Measurements from ENCODE around the gene PGPEP1.

PGPEP1 gene

DNA sequence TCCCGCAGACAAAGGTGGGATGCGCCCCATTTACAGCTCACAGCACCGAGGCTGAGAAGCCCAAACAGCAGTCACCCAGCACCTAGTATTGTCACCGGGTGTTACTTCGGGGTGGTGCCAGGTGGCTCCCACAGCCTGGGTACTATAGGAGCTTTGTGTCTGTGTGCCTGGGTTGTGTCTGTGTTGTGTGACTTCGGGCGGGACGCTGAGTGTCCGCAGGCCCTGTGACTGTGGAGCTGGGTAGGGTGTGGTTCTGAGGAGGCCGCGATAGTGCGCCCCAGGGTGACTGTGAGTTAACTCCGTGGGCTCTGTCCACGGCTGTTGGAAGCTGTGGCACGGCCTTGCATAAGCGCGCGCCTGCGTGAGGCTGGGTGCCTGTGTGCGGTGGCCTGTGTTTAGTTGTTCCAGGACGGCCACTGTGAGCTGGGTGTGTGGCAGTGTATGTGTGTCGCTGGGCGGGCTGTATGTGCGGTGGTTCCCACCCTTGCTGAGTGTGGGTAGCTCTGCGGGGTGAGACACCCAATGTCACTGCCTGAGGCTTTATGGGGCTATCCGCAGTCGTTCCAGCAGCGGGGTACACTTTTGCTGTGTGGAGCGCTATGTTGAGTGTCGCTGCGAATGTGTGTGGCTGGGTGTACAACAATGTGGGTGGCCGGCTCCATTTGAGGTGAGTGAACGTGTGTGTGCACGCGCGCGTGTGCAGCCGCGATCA is 78.2 kb downstream of the PGPEP1 start:
- DNase-seq (ENCODE audit: low read depth): peak; percentile 19
- H3K4me3 ChIP-seq (ENCODE audit: low read depth, low read length): peak overlapping the region; percentile 34
- no peak for TF ChIP-seq CTCF (IDR thresholded peaks at IDR 0.05; ENCODE audit: insufficient read depth, low read depth, low read length, missing control alignments)

DNA sequence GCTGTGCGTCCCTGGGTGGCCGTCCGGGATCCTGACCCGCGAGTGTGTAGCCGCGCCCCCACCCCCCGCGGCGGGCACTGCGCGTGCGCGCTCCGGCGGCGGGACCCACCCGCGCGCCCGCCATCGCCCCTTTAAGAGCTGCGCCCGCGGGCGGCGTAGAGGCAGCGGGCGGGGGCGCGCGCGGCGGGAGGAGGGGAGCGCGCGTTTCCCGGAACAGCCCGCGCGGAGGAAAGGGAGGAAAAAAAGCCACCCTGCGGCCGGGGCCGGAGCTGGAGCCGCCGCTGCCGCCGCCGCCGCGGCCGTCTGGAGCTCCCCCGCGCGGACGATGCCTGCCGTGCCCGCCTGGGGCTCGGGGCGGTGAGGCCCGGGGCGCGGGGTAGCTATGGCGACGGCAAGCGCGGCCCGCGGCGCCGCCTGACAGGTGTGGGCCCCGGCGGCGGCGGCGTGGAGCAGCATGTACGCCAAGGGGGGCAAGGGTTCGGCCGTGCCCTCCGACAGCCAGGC is 78.8 kb downstream of the PGPEP1 start, which contains the start of gene SSBP4:
SSBP4 (plus strand) TSS at position 204 of the 504 bp plus-strand sequence; CDS start at position 455, 251 bp downstream.
- H3K4me3 ChIP-seq (ENCODE audit: low read depth, low read length): peak within 1 kb of the TSS; percentile 65
- peak; percentile 34 for TF ChIP-seq CTCF (IDR thresholded peaks at IDR 0.05; ENCODE audit: insufficient read depth, low read depth, low read length, missing control alignments)
- peak; percentile 85 for DNase-seq (ENCODE audit: low read depth)
